Stimulated activated CD8-positive, alpha-beta memory T cell treated with anti-CD3 and anti-CD28 coated beads, Interleukin-15, amount 100 ng/mL, for 1 hour (primary cell): Measurements from ENCODE around the gene SNURF.
A peak's percentile ranks its signal among the peaks of the same experiment; 100 is the strongest.
"Not testable (repeated sequence)": the region's sequence is repeated elsewhere in the genome, so short reads cannot be mapped to it uniquely, and the experiment has no call there.

Experiments used
- DNase-seq: peaks from one replicate; pipeline ENCODE4 v3.0.0-alpha.2; 2020; ENCODE audit warnings: low read depth

Gene SNURF, protein sequence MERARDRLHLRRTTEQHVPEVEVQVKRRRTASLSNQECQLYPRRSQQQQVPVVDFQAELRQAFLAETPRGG

DNA sequence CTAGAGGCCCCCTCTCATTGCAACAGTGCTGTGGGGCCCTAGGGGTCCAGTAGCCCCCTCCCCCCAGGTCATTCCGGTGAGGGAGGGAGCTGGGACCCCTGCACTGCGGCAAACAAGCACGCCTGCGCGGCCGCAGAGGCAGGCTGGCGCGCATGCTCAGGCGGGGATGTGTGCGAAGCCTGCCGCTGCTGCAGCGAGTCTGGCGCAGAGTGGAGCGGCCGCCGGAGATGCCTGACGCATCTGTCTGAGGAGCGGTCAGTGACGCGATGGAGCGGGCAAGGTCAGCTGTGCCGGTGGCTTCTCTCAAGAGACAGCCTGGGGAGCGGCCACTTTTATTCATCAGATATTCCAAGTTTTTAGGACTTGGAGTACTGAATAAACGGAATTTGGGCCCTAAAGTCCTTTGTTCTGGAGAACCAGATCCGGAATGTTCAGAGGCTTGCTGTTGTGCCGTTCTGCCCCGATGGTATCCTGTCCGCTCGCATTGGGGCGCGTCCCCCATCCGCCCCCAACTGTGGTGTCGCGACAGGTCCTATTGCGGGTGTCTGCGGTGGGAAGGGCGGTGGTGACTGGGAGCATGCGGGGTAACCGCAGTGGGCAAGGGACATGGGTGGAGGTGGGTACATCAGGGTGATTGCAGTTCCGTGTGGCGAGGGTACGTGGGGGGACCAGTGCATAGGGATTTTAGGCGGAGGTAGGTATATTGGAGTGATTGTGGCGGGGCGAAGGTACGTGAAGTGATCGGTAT lies at the start of gene SNURF, which contains the start of gene SNRPN:
Gene SNURF, plus strand, starts transcription at position 205 of the 748 bp plus-strand sequence. Its CDS starts 62 bp downstream, at position 267.
Gene SNRPN, plus strand, starts transcription at position 205 of the 748 bp plus-strand sequence. CDS start 19,467 bp downstream, outside the sequence.
- DNase-seq = peak; percentile 36

DNA sequence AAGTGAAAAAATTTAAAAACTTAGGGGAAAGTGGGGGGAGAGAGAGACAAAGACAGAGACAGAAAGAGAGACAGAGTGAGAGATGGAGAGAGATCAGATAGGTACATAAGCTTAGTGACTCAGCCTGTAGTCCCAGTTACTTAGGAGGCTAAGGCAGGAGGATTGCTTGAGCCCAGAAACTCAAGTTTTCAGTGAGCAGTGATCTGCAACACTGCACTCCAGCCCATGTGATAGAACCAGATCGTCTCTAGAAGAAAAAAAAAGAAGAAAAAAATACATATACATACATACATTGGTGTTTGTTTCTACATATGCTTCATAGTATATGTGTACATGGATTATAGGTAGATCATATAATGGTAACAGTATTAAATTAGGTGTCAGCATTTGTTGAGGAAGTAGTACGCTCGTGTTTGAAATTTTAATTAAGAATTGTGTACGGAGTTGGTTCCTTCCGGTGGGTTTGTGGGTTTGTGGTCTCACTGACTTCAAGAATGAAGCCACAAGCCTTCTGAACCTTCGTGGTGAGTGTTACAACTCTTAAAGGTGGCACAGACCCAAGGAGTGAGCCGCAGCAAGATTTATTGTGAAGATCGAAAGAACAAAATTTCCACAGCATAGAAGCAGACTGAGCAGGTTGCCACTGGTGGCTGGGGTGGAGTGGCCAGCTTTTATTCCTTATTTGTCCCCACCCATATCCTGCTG lies 38.3 kb upstream of the SNURF start:
- DNase-seq = no peak

DNA sequence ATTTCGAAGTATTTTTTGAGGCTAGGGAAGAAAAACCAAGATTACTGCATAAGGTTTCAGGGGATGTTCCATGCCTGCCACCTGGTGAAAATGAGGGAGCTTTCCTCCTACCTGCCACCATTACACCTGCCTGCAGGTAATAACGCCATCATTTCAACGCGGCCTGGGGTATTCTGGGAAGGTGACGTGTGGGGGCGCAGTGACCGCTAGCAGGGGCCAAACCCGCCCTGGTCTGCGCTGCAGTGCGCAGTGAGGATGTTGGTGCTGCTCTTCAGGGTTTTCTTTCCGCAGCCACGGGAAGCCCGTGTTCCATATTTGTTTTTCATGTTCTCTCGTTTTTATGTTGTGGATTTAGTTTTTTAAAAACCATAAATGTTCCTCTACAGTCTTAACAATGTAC lies 37.4 kb upstream of the SNURF start:
- DNase-seq = no peak

DNA sequence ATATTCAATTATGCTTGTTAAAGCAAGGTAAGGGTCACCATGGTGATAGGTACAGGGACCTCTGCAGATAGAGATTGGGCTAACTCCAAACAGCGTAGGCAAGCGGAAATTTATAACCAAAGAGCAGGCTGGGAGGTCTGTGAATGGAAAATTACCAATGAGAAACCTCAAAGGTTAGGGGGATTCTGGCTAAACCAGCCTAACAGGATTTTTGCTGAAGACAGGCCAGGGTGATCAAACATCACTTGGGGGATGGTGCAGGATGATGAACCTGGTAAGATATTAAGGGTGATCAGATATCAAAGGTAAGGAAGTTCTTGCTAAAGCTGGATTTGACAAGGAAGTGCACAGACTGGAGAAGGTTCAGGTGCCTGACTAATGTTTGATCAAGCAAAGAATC lies 35.3 kb upstream of the SNURF start:
- no peak for DNase-seq

DNA sequence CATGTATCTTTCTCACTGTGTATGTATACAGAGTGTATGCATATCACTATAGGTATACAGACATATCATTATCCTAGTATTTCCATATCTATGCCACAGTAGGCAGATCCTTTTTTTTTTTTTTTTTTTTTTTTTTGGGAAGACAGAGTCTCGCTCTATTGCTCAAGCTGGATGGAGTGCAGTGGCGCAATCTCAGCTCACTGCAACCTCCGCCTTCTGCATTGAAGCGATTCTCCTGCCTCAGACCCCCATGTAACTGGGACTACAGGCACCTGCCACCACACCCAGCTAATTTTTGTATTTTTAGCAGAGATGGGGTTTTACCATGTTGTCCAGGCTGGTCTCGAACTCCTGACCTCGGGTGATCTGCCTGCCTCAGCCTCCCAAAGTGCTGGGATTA lies 32.0 kb upstream of the SNURF start:
- not testable (repeated sequence) for DNase-seq

DNA sequence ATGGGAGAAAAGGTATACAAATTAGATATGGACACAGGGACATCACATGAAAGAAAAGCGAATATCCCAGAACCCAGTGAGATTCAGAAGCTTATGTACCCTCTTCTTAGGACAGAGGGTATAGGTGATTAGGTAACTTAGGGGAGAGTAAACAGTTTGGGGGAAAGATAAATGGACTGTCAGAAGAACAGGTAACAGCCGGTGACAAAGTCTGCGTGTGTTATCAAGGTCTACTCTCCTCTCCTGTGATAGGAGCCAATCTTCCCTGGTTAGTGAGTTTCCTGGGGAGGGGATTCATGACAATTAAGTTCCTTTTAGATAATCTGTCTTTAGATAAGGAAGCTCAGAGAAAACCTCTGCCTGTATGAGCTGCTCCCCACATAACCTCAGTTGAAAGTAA lies 30.6 kb upstream of the SNURF start:
- DNase-seq = no peak

DNA sequence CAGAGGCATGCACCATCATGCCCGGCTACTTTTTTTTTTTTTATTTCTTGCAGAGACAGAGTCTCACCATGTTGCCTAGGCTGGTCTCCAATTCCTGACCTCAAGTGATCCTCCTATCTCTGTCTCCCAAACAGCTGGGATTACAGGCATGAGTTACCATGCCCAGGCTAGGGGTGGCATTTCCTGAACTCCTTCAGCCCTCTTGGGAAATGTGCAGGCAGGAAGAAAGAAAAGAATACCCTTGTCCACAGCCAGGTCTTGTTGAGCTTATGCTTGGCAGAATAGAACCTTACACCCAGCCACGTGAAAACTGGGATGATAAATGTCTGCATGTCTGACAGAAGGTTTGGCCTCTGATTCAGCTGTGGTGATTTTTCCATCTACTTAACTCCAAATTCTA lies 30.2 kb upstream of the SNURF start:
- DNase-seq = no peak

DNA sequence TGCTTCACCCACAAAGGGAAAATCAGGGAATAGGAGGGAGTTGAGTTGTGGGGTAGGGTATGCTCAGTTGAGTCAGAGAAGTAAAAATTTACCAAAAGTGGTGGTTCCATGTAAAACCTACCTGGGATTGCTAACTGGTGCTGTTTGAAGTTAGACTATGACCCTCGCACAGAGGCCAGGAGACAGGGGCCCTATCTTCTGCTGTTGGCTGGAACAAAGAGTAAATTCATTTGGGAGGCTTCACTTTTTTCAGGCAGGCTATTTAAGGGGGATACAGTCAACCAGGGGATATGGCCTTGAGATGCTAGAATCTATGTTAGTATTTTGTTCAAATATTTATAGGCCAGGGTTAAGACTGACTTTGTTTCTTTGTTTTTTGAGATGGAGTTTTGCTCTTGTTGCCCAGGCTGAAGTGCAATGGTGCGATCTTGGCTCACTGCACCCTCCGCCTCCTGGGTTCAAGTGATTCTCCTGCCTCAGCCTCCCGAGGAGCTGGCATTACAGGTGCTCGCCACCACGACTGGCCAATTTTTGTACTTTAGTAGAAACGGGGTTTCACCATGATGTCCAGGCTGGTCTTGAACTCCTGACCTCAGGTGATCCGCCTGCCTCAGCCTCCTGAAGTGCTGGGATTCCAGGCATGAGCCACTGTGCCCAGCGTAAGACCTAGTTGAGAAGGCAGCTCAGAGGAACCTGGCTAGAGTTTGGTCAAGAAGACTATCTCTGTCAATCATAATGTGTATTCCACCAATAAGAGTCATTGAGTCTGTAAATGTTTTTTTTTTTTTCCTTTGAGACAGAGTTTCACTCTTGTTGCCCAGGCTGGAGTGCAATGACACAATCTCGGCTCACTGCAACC lies 22.7 kb upstream of the SNURF start:
- DNase-seq = not testable (repeated sequence)

DNA sequence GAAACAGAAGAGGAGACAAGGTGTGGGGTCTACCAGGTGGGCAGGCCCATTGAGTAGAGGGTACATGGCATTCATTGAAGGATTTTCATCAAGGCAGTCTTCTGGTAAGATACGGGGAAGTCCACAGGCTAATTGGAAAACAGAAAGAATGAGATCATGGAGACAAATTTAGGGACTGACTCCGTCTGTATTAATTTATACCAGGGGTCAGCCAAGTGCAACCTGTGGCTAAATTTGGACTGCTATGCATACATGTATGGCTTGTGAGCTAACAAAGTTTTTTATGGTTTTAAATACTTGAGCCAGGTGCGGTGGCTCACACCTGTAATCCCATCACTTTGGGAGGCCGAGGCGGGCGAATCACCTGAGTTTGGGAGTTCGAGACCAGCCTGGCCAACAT lies 21.1 kb upstream of the SNURF start:
- DNase-seq = no peak

DNA sequence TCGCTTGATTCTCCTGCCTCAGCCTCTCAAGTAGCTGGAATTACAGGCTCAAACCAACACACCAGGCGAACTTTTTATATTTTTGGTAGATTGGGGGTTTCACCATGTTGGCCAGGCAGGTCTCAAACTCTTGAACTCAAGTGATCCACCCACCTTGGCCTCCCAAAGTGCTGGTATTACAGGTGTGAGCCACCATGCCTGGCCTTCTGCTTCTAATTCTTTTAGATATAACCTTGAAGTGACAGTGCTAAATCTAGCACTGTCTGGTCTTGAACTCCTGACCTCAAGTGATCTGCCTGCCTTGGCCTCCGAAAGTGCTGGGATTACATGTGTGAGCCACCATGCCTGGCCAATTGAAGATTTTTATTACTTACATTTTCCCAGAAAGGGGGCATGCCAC lies 16.6 kb upstream of the SNURF start:
- DNase-seq = not testable (repeated sequence)

DNA sequence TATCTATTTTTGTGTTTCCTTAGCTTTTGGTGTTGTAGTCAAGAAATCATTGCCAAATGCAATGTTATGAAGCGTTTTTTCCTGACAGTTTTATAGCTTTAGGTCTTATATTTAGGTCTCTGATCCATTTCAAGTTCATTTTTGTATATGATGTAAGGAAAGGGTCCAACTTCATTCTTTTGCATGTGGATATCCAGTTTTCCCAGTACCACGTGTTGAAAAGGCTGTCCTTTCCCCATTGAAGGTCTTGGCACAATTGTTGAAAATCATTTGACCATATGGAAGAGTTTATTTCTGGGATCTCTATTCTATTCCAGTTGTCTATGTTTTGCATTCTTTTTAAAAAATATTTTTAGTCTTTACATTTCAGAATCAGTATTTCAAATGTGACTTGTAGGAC lies 14.6 kb upstream of the SNURF start:
- DNase-seq = no peak

DNA sequence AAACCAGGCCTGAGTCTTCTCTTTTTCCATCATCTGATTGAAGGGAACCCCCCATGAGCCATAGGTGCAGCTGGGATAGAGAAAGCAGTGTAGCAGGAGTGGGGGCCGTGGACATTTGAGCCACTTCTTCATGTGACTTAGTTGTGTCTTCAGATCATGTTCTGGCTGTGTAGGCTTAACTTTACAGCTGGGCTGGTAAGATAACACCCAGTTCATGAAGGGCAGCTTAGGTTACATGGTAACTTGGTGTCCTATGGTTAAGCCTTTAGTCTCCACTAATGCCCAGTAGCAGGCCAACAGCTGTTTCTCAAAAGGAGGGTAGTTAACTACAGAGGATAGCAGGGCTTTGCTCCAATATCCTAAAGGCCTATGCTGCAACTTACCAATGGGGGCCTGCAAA lies 11.4 kb upstream of the SNURF start:
- DNase-seq = no peak

DNA sequence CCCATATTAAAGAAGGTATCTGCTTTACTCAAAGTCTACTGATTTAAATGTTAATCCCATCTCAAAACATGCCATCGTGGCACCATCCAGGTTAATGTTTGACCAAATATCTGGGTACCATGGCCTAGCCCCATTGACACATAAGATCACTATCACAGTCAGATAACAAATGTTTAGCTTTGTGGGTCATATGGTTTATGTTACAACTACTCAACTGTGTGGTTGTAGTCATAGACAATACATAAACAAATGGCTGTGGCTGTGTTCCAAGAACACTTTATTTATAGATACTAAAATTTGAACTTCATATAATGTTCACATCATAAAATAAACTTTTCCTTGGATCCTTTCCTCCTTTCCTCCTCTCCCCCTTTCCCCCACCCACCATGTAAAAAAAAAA lies 9.8 kb upstream of the SNURF start:
- DNase-seq = no peak

DNA sequence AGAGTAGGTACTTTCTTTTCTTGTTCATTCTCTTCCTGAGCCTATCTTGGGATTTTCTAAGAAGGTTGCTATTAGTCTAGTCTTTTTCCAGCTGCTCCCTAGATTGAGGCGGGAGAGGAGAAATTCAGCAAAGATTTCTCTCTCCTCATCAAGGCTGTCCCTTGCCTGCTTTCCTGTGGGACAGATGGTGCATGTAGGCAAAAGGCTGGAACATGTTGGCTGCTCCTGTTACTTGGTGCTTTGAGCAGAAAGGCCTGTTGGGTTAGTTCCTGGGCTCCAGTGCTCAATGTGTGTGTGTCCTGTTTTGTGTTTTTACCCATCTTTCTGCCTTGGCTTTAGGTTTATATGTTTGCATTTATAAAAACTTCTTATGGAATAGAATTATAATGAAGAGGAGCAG lies 9.1 kb upstream of the SNURF start:
- no peak for DNase-seq

DNA sequence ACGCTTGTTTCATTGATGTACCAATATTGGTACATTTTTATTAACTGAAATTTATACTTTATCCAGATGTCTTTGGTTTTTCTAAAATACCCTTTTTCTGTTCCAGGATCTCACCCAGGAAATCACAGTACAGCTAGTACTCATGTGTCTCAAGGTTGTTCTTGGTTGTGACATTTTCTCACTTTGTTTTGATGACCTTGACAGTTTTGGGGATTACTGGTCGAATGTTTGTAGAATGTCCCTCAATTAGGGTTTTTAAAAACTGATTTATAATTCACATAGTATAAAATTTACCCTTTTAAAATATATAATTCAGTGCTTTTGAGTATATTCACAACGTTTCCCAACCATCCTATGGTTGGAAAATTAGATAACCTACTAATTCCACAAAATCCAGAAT lies 6.3 kb upstream of the SNURF start:
- DNase-seq = no peak

DNA sequence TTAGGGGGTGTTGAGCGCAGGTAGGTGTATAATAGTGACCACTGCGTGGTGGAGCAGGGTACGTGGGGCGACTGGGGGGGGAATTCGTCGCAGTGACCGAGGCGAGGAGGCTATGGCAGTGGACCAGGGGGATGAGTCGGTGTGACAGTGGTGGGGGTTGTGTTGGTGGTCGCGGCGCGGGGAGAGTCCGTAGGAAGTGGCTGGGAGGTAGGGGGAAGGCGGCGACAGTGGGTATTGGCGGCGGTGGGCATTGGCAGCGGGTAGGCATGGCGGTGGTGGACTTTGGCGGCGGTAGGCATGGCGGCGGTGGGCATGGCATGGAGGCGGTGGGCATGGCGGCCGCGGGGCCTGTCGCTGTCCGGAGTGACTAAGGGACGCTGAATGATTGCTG lies 739 bp downstream of the SNURF start:
- no peak for DNase-seq

DNA sequence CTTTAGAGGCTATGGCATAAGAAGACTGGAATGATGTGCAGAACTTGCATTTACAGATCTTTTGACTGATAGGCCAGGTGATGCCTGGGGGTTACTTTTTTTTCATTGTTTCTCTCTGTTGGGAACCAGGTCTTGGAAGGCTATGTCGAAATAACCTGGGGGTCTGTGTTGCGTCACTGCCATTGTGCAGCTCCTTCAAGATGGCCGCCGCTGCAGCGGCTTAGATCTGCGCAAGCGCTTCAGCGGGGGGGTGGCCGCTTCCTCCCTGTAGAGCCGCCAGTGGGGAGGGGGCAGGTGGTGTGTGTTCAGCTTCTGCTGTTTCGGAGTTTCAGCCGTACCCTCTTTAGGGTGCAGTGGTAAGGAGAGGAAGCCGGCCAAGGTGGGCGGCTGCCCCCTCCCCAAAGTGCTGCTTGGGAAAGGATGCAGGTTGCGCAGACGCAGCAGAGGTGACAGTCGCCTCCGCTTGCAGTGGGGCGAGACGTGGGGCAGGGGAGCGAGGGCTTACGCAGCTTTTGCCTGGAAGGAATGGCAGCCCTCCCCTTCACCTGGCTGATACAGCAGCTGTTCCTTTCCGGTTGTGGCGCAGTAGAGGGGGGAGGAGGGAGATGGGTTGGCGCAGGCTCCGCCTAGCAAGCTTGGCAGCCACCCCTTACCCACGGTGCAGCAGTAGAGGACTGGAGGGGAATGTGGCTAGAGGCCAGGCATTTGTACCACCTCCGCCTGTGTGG lies 1.5 kb downstream of the SNURF start:
- DNase-seq = peak; percentile 36

DNA sequence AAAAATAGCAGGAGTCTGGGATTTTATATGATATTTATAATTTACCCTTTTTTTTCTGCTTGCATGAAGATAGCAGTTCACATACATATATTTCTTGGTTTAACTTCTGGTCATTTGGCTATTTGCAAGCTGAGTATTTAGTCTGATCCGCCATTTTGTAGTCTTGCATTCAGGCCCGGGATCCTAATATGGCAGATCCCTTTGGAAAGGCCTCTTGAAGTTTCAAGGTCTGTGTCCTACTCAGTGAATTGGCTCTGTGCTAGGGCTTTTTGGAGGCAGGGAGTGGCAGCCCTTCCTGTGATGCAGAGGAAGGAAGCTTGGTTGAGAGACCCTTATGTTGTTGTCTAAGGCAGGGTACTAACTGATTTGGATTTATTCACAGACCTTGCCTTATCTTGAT lies 2.9 kb downstream of the SNURF start:
- no peak for DNase-seq

DNA sequence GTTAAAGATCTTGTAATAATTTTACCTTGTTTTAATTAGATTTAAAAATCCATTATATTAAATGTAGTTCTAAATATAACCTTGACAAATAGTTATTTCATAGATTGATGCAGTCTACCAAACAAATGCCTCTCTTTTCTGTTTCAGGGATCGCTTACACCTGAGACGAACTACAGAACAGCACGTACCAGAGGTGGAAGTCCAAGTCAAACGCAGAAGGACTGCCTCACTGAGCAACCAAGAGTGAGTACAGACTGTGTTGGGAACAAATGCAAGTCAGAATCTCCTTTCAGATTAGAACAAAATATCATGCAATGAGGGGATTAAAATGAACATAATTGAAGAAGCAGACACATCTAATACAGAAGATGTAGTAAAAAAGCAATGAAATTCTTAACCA lies 7.2 kb downstream of the SNURF start:
- no peak for DNase-seq

DNA sequence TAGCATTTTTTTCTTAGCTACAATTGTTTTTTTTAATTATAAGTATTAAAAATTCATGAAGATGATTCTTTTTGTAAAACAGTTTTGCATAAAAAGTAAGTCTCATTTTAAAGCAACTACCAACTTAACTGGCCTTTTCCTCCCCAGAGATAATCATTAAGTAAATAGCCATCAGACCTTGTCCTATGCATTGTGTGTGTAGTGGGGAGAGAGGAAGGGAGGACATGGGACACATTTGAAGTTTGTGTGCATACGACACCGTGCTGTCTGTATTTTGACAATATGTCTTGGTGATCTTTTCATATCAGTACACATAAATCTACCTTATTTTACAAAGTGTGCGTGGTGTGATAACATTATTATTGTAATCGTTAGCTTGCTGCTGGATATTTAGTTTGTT lies 8.1 kb downstream of the SNURF start:
- no peak for DNase-seq

DNA sequence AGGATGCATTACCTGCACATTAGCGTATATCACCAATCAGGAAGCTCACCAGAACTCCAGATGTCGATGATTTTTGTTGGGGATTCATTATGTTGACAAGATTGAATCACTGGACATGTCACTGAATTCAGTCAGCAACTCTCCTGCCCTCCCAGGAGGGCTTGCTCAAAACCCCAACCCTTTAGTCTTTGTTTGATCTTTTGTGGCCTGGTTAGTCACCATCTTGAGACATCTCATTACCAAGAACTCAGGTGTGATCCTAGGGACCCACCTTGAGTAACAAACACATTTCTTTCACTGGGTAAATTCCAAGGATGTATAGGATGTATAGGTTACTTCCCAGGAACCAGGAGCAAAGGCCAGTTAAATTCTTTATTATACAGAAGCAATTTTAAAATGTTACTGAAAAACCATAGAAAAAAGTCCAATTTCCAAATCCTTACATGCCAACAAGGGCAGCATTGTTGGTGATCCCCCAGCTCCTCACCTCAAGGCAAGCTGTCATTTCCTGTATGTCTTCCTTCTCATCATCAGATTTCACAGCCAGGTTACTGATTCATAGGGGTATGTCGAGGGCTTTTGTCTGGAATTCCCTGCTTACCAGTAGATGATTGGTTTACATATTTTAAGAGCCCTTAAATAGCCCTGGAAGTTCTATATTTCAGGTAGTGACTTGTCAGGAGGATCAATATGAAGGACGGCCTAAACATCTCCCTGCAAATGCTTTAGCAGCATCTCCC lies 11.7 kb downstream of the SNURF start:
- no peak for DNase-seq
